ENCODE measurements around the gene NEURL1. TPM values are rescaled to one million over a fixed set of nuclear protein-coding genes. Genes with fewer than 3 reads are reported as not detected.
A peak's percentile ranks its signal among the peaks of the same experiment; 100 is the strongest.

NEURL1 gene
- total RNA-seq, 3 donors from 2014 or later (not counting 1 experiment from before 2014, with no cell fraction given): 0.95 to 8.5 (median 1.5) TPM

DNA sequence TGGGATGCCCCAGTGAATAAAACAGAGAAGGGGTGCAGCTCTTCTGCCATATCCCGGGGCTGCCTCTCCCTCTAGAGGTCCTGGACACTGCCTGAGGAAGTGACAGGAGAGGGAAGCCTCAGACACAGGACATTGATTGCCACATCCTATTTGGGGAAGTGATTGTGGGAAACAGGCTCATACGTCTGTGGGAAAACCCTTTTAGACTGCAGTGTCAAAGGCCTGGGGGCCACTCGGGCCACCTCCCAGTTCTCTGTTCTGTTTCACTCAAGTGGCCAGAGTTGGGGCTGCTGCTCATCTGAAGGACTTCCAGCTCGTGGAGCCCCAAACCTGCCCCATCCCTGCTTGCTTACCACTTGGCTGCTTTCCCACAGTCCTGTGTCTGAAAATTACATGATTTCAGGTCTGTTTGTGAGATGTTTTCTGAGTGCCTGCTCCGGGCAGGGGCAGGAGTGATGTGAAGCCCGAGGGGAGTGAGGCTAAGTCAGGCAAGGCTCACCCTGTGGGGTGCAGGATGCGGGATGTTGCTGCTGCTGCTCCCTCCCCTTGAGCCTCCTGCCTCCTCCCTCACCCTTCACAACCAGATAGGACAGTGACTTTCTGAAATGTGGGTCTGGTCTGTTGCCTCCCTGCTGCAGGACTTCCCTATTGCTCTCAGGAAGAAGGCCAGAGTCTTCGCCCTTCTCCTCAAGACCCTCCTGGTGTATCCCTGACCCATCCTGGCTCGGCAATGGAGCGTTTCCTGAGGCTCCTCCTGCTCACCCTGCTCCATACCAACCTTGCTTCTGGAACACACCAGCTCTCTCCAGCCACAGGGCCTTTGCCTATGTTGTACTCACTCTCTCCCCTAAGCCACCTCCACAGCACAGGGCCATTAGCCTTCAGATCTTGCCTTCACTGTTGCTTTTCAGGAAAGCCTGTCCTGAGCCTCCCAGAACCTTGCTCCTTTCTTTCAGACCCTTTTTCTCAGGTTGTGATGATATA is 58.4 kb downstream of the NEURL1 start:
- no peak for DNase-seq
- Histone ChIP-seq H3K36me3 (ENCODE audit: control insufficient read depth, insufficient read depth, low read length) (no peaks in the 10 kb centered on the region), H3K9me3 (ENCODE audit: control insufficient read depth, insufficient read depth, low read length) (no peaks in the 10 kb centered on the region), H3K27me3 (ENCODE audit: control insufficient read depth, insufficient read depth, low read length) (peaks cover 3% of the 10 kb centered on the region), H3K4me1 (ENCODE audit: control insufficient read depth, insufficient read depth, low read length) (peaks cover 10% of the 10 kb centered on the region), H3K4me3 (ENCODE audit: low read length) (no peak overlapping the region), H3K27ac (ENCODE audit: low read length) (no peak overlapping the region)
- Mint-ChIP-seq H3K27me3 (ENCODE audit: low read depth in 2 of 2) (peaks cover 20 to 30% of the 10 kb centered on the region in 2 donors), H3K36me3 (no peaks in the 10 kb centered on the region), H3K4me3 (no peak overlapping the region), H3K9me3 (no peaks in the 10 kb centered on the region), H3K27ac (peak overlapping the region in 1 of 2 donors; percentile 3), H3K4me1 (peaks cover 5 to 12% of the 10 kb centered on the region in 2 donors)
- peak in 2 of 3 donors; percentile 12 to 20 for ATAC-seq
- intact Hi-C loops (cut with micrococcal nuclease): no loop called here
- no peak for TF ChIP-seq CTCF (IDR thresholded peaks at IDR 0.05)
- WGBS (ENCODE audit: insufficient coverage): 51% methylated on average over 10 of the region's 10 CpGs

DNA sequence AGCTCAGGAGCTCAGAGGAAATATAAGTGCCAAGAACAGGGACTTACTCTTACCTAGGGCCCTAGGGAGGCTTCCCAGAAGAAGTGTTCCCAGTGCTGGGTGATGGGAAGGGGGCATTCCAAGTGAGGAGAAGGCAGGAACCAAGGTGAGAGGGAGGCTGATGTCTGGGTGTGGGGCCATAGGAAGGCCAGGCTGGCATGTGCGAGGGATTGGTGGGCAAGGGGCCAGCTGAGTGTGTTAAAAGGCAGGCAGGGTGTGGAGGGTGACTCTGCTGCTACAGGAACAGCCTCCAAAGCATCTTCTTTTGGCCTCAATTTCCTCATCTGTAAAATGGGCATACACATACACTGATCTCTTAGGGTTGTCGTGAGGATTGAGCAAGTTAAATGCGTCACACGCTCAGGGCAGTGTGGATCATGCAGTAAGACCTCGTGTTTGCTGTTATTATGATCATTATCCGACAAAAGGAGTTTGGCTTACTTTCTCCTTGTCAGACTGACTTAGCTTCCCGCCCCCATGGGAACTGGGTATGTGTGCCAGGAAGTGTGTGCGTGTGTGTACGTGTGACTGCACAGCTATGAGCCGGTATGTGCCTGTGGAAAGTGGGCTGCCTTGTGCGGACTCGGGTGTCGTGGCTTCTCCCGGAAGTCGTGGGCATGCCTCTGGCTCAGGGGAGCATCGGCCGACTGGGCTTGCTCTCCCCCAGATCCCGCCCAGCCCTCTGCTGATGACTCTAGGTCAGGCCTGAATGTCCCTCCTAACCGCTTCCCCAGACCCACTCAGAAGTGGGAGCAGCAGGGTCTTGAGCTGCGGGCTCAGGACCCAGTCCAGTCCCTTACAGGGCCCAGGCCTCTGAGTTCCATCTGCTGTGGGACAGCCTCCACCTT is 59.6 kb downstream of the NEURL1 start:
- Mint-ChIP-seq H3K4me1 (peaks cover 5 to 8% of the 10 kb centered on the region in 2 donors), H3K9me3 (no peaks in the 10 kb centered on the region), H3K4me3 (no peak overlapping the region), H3K27ac (no peak overlapping the region), H3K36me3 (no peaks in the 10 kb centered on the region), H3K27me3 (ENCODE audit: low read depth in 2 of 2) (peaks cover 20 to 33% of the 10 kb centered on the region in 2 donors)
- intact Hi-C loops (cut with micrococcal nuclease): no loop called here
- Histone ChIP-seq H3K36me3 (ENCODE audit: control insufficient read depth, insufficient read depth, low read length) (no peaks in the 10 kb centered on the region), H3K4me1 (ENCODE audit: control insufficient read depth, insufficient read depth, low read length) (peaks cover 10% of the 10 kb centered on the region), H3K27me3 (ENCODE audit: control insufficient read depth, insufficient read depth, low read length) (peaks cover 3% of the 10 kb centered on the region), H3K9me3 (ENCODE audit: control insufficient read depth, insufficient read depth, low read length) (no peaks in the 10 kb centered on the region), H3K4me3 (ENCODE audit: low read length) (no peak overlapping the region), H3K27ac (ENCODE audit: low read length) (no peak overlapping the region)
- DNase-seq: no peak
- ATAC-seq: no peak
- 89% methylated on average over 20 of the region's 20 CpGs for WGBS (ENCODE audit: insufficient coverage)
- no peak for TF ChIP-seq CTCF (IDR thresholded peaks at IDR 0.05)

DNA sequence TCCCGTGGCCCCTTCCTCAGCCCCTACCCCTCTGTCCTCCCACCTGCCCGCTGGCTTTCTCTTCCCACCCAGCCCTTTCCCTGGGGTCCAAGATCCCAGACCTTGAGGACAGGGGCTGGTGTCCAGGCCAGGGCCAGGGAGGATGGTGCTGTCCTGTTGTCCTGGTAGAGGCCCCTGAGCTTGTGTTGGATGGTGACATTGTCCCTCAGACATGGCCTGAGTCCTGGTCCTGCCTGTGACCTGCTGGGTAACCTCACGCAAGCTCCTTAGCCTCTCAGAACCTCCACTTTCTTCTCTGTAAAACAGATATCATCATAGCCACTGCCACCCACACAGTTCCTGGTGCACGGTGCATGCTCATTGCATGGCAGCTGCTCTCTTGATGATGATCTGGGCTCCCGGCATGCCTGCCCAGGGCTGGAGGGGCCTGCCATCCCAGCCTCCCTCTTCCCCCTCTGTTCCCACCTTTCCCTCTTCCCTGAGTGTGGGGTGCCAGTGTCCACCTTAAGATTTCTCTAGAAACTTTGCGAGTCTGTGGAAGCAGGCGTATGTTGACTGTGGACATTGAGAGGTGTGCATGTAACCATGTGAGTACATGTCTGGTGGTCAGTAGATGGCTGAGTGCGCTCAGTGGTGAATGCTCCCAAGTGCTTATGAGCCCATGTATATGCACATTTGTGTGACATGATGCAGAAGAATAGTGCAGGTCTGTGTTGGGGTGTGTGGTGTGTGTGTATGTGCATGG is 60.4 kb downstream of the NEURL1 start:
- Histone ChIP-seq H3K4me3 (ENCODE audit: low read length) (no peak overlapping the region), H3K4me1 (ENCODE audit: control insufficient read depth, insufficient read depth, low read length) (peaks cover 14% of the 10 kb centered on the region), H3K36me3 (ENCODE audit: control insufficient read depth, insufficient read depth, low read length) (no peaks in the 10 kb centered on the region), H3K27me3 (ENCODE audit: control insufficient read depth, insufficient read depth, low read length) (peaks cover 3% of the 10 kb centered on the region), H3K9me3 (ENCODE audit: control insufficient read depth, insufficient read depth, low read length) (no peaks in the 10 kb centered on the region), H3K27ac (ENCODE audit: low read length) (no peak overlapping the region)
- intact Hi-C loops (cut with micrococcal nuclease): no loop called here
- Mint-ChIP-seq H3K27ac (no peak overlapping the region), H3K36me3 (no peaks in the 10 kb centered on the region), H3K4me3 (no peak overlapping the region), H3K4me1 (peaks cover 5 to 8% of the 10 kb centered on the region in 2 donors), H3K9me3 (no peaks in the 10 kb centered on the region), H3K27me3 (ENCODE audit: low read depth in 2 of 2) (peaks cover 20 to 35% of the 10 kb centered on the region in 2 donors)
- ATAC-seq (no peak), DNase-seq (no peak)
- WGBS (ENCODE audit: insufficient coverage): 82% methylated on average over 8 of the region's 8 CpGs
- no peak for TF ChIP-seq CTCF (IDR thresholded peaks at IDR 0.05)

Data from natural killer cell (primary cell).